NCI-H1930 (cell line): Measurements from ENCODE around the gene PLOD1.
"Not testable (repeated sequence)": the region's sequence is repeated elsewhere in the genome, so short reads cannot be mapped to it uniquely, and the experiment has no call there.

Experiments used
- DNase-seq, 2 experiments: peaks; one replicate each; lab custom pipeline; 2025; lab: John Stamatoyannopoulos, UW

The PLOD1 gene

DNA sequence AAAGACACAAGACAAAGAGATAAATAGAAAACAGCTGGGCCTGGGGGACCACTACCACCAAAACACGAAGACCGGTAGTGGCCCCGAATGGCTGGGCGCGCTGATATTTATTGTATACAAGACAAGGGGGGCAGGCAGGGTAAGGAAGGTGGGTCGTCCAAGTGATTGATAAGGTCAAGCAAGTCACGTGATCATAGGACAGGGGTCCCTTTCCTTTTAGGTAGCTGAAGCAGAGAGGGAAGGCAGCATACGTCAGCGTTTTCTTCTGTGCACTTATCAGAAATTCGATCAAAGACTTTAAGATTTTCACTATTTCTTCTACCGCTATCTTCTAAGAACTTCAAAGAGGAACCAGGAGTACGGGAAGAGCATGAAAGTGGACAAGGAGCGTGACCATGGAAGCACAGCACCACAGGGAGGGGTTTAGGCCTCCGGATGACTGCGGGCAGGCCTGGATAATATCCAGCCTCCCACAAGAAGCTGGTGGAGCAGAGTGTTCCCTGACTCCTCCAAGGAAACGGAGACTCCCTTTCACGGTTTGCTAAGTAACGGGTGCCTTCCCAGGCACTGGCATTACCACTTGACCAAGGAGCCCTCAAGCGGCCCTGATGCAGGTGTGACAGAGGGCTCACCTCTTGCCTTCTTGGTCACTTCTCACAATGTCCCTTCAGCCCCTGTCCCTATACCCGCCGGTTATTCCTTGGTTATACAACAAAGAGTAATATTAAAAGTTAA is 21.9 kb upstream of the PLOD1 start:
- not testable (repeated sequence) for DNase-seq

DNA sequence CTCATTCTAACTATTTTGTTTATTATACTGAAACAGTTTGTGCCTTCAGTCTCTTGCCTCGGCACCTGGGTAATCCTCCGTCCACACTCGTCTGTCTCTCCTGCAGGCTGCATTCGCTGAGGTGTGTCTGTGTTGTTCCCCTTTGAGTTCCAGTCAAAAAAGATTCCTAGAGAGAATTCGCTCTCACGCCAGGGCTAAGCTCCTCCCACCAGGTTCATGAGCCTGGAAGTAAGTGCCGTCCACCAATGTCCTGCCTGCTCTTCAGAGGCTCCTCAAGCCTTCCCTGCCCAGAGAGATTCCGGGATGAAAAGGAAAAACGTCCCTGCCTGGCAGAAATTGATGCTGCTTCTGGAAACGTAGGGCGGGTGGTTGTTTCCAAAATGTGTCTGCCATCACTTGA is 21.2 kb upstream of the PLOD1 start:
- no peak for DNase-seq

DNA sequence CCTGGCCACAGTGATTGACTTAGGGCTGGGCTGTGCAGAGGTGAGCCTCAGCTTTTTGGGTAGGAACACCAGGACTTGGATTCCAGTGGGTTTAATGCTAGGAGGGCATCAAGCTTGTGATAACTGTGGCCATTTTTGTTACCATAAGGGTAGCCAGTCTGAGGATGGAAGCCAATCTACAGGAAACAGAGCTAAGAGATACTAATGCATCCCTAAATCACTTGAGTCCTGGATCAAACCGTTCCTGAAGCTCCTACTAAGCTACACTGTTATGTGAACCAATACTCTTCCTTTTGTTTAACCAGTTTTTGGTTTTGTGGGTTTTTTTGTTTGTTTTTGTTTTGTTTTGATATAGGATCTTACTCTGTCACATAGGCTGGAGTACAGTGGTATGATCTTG is 20.5 kb upstream of the PLOD1 start:
- DNase-seq: no peak

DNA sequence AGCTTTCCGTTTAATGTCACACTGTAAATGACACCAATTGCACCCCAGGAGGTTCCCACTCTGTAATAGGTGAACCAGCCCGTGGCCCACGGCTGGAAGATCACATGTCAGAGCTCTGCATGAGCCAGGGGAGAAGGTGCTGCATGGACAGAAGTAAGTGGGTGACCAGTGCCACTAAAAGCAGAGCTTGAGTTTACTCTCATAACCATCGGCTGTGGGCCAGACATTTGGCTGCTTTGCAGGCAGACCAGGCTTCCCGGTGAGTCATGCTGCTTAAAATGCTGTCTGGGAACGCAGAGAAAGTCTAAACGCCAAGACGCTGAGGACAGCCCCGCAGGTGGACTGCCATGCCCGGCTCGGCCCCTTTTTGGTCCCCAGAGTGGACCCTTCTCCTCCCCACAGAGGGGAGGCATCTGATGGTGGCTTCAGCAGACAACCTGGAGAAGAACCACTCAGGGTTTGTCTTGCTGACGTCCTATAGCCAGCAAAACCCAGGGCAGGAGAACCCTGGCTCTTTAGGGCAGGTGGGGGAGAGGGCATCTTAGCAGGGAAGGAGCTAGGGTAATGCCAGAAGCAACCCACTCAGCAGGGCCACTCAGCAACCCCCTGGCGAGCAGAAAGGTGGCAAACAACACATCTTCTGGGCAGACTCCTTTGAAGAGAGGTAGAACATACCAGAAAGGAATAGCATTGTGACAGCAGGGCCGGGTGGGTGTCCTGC is 15.6 kb upstream of the PLOD1 start:
- no peak for DNase-seq

DNA sequence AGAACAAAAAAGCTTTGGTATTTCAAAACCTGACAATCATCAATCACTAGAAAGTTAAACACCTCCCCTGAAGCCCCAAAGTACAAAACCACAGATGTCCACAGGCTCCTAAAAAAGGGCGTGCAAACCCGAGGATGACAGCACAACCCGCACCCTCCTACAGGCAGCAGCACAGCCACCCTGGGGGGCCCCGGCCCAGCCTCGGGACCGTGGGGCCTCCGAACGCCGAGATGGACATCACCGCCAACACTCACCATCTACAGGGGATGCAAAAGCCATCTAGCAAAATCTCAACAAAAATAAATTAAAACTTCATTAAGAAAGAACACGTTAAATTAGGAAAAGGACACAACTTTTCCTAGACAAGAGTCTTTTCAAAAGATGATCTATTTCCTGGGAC is 14.9 kb upstream of the PLOD1 start:
- no peak for DNase-seq

DNA sequence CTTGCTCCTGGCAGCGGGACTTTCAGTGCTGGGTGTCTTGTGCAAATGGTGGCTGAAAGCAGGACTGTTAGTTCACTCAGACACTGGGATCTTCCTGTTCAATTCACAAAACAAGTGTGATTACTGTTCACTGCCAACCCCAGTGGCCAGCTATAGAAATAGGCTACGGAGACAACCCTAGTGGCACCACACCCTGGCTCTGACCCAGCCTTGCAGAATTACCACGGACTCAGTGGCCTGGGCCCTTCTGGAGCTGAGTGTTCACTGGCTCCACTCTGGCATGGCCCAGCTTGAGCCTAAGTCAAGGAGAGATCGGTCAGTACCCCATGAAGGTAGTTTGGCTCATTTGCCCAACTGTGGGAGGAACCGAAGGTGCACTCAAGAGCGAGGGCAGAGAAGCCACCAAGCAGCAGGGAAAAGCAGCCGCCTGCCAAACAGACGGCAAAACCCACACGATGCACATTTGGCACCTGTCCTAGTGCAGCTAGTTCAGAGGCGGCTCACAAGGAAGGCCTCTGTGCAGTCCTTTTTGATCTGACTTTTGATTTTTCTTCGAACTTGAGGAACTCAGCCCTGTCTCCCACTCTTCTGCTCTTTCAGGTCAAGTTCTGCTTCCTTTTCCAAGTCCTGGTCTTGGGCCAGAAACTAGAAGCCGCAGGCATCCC is 14.1 kb upstream of the PLOD1 start:
- DNase-seq: no peak

DNA sequence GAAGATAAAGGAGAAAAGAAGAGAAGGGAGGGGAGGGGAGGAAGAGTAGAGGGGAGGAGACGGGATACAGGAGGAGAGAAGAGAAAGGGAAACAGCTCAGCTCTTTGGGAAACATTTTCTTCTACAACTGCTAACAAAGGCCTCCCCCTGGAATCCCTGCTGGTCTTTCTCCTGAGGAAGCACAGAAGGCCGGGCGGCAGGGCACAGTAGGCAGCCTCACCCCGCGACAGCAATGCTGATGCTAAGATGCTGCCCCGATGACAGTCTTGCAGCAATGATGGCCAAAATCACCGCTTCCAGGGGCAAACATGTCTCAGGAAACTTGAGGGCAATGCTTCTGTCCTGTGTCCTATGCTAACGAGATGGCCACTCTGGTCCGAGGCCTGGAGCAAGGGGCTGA is 13.5 kb upstream of the PLOD1 start:
- DNase-seq: no peak

DNA sequence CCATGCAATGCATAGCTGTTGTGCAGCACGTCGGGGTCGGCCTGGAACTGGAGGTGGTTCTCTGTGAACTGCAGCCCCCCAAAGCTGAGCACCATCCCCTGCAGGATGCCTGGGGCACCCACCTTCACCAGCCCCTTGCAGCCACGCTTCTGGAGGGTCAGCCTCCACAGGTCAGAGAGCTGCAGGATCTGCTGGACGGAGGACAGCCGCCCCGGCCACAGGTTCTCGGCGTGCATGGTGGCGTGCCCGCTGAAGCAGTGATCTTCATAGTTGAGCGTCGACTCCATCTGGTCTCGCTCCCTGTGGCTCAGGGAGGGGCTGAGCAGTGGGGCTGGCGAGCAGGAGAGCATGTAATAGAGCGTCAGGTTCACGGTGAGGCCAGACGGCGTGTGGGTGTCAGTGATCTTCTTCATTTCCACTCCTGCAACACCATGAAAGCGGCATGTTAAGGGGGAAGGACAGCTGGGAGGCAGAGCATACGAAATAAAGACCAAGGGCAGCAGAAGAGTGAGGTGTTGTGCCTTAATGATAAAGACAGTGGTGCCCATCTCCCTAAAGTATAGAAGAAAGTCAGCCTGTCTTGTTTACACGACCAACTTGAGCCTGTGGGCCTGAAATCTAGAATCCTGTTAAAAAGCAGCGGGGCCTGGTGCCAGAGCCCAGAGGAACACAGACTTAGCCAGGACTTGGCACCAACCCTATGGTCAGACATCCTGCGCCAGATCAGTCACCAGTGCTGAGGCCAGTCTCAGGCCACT is 11.3 kb upstream of the PLOD1 start:
- no peak for DNase-seq

DNA sequence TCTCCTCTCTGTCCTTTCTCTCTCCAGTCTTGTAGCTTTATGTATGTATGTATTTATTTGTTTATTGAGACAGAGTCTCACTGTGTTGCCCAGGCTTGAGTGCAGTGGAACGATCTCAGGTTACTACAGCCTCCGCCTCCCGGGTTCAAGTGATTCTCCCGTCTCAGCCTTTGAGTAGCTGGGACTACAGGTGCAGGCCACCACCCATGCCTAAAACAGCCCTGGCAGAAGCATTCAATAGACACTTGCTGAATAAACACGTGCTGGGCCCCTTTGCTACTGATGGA is 10.7 kb upstream of the PLOD1 start:
- DNase-seq: no peak

DNA sequence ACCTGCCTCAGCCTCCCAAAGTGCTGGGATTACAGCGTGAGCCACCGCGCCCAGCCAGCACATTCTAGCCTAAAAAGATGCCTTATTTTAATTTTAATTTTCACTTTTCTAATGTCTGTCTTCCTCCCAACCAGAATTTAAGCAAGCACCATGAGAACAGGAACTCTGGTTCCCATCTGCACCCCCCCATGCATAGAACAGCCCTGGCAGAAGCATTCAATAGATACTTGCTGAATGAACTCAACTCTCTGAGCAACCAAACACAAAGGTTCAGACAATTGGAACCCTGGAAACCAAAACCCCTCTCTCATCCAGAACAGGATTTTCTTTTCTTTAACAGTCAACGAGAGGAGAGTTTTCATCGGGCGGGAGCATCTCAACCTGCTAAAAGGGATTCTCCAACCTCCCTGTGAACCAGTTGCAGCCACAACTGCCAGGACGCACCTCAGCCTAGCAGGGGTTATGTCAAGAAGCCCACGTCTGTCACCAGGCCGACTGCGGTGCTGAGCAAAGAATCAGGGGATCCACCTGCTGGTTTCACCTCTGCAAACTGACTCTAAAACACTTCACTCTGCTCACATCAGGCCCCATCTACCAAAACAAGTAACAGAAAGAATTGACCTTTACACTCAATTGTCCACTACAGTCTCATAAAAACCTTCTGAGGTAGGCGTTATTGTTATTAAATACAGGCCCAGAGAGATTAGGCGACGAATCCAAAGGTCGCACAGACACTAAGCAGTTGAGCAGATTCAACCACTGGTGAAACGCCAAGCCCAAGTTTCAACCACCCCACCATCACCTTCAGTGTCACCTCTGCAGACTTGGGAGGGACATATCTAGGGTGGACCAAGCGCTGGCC is 10.0 kb upstream of the PLOD1 start:
- DNase-seq: no peak

DNA sequence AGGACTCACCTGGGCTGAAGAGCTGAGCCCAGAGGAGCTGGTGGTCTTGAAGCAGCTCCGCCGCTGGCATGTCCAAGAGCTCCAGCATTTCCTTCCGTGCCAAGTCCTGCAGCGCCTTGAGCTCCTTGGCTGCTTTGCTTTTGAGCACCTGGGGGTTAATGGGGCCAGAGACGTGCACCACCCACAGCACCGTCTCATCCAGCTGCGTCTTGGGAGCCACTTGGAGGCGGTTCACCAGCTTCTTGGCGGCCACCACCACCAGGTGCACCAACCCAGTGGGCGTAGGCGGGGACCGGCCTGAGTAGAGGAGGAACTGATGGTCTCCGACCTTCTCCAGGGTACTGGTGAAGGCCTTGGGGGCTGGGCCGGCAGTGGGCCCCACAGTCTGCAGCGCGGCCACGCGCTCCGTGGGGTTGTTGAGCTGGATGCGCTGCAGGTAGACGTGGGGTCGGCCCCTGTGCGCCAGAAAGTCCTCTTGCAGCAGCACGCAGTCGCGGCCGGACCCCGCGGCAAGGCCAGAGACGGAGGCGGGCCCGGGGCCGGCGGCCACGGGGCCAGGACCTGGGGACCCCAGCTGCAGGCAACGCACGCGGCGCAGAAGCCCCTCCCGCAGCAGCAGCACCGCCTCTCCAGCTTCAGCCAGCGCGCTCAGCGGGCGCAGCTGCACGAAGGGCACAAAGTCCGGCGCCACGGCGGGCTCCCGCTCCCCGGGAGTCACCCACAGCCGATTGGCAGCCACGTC is 9.2 kb upstream of the PLOD1 start:
- DNase-seq: not testable (repeated sequence)

DNA sequence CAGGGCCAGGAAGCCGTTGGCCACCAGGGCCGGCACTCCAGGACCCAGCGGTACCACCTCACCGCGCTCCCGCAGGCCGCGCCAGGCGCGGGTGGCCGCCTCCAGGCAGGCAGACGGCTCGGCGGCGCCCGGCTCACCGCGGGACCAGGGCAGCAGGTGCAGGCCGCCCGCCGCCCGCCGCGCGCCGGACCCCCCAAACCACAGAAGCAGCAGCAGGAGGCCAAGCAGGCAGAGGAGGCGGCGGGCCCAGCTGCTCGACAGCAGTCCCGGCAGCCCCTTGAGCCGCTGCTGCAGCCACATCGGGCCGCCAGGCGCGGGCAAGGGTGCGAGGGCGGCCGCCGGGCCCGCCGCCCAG is 8.6 kb upstream of the PLOD1 start:
- DNase-seq: no peak

DNA sequence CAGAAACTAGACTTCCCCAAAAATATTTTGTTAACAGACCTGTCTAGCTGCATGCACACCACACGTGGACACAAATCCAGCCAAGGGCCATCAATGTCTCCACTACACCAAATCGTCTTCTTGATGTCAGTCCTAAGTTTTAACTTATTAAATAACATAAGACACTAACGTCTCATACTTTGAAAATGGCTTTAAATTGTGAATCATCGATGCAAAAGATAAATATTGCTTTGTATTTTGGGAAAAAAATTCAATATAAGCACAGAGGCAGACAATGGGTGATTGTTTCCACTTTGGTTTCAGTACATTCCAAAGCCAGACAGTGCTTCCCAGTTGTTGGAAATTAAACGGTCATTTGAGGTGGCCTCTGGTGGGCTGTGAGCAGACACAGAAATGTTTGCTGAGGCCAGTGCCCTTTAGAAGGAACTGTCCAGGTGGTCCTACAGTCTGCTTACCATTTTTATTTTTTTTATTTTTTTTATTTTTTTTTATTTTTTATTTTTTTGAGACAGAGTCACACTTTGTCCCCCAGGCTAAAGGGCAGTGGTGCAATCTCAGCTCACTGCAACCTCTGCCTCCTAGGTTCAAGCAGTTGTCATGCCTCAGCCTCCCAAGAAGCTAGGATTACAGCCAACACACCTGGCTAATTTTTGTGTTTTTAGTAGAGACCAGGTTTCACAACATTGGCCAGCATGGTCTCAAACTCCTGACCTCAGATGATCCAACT is 6.5 kb upstream of the PLOD1 start:
- no peak for DNase-seq

DNA sequence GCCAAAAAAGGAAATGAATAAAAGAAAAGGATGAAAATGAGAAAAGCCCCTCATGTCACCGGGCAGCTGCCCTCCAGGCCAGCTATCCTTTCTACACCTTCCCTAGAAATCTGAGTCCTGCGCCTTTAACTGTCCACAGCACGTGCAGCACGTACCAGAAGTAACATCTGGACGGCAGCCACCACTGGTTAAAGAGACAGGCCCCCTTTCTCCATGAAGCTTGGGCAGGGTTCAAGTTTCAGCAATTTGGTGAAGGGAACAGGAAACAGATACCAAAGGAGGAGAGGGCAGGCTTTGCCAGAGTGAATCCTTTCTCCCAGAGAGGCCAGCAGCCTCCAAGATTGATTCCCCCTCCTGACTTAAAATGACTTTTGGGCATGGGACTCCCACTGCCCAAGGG is 4.7 kb upstream of the PLOD1 start:
- peak in 1 of 2 experiments; percentile 37 for DNase-seq

DNA sequence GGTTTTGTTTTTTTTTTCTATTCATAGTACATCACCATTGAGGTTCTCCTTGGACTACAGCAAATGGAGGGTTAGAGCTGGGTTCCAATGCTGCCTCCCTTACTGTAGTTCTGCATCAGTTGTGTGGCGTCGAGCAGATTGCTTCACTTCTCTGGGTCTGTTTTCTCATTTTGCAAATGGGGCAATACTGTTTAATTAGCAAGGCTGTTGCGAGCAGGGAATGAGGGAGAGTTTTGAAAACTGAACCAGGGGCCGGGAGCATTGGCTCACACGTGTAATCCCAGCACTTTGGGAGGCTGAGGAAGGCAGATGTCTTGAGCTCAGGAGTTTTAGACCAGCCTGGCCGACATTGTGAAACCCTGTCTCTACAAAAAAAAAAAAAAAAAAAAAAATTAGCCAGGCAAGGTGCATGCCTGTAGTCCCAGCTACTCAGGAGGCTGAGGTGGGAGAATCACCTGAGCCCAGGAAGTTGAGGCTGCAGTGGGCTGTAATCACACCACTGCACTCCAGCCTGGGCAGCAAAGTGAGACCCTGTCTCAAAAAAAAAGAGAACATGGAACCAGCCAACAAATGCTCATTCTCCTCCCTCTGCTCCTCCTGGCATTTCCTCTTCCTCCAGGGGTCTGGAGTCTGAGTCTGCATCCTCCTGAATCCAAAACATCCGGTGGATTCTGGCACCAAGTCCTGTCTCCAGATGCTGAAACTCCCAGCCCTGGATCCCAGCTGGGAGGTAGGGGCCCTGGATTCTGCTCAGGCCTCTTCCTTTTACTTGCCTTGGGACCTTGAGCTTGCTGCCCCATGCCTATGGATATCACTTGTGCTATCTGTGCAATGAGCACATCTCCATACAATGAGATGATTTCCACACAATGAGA is 3.7 kb upstream of the PLOD1 start:
- DNase-seq: no peak

DNA sequence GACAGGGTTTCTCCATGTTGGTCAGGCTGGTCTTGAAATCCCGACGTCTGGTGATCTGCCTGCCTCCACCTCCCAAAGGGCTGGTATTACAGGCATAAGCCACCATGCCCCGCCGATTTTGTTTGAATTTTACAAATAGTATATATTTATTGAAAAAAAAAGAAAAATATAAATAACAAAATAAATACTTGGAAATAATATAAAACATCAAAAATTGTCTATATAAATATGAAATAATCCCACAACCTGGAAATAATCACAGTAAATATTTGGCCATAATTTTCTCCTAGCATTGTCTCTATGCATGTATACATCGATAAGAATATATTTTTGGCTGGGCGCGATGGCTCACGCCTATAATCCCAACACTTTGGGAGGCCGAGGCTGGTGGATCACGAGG is 2.7 kb upstream of the PLOD1 start:
- no peak for DNase-seq

DNA sequence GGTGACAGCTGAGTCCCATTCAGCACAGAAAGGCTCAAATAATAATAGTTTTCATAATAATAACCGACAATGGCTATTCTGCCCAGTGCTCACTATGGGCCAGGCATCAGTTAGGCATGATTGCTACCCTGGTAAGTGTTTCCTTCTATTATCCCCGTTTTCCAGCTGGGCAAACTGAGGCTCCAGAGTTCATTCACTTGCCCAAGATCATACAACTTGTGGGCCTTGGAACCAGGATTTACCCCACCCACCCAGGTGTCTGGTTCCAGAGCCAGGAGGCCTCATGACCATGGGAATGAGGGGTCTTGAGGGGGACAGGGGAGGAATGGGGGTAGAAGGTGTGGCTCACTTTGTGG is 518 bp downstream of the PLOD1 start:
- DNase-seq: no peak

DNA sequence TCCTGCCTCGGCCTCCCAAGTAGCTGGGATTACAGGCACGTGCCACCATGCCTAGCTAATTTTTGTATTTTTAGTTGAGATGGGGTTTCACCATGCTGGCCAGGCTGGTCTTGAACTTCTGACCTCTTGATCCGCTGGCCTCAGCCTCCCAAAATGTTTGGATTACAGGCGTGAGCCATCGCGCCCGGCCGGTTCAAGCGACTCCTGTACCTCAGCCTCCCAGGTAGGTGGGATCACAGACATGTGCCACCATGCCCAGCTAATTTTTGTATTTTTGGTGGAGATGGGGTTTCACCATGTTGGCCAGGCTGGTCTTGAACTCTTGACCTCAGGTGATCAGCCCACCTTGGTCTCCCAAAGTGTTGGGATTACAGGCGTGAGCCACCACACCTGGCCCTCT is 1.2 kb downstream of the PLOD1 start:
- DNase-seq: not testable (repeated sequence)

DNA sequence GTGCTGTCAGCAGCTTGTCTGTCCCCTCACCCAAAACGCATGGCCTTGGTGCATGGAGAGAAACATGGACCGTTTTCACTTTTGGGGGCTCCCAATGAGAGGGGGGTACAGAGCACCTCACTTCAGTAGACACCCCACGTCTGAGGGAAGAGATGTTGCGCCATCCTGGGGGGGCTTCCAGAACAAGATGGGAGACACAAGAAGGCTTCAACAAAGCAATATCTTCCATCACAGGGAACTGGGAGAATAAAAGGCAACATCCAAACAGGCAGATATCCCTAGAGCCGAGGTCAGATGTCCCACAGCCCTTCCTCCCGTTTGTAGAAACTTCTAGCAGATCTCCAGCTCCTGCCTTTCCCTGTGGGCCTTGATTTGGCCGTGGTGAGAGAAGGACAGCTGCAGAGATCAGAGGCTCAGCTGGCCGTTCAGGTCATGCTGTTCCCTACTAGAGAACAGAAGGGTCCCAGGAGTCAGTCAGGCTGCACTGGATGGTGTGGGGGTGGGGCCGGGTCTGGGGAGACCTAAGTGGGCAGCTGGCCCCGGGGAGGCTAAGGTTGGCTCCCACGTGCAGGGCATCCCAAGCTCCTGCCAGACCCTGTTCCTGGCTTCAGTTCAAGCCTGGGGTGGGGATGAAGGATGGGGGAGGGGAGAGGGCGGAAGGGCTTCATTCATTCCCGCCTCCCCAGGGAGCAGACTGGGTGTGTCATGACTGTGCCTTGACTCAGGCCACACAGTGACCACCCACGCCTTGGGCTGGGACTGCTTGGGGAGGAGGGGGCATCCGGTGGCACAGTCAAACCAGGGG is 4.4 kb downstream of the PLOD1 start:
- no peak for DNase-seq
